Measurements from ENCODE around the gene TTF2.

The TTF2 gene

DNA sequence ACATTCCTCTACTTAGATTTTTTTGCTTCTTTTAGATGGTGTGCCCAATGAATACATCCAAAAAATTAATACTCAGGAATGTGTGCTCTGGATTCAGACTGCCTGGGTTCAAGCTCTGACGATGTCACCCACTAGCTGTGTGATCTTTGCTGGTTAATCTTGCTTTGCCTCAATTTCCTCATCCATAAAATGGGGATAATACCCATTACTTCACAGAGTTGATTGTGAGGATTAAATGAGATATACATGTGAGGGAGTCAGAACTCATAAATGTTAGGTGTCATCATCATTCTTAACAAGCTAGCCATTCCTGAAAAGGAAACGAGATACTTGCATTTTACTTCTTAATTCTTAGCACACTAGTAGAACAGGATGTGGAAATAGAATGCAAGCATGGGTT is 12.9 kb upstream of the TTF2 start:
- no peak for DNase-seq

- no peak for DNase-seq
Observed at GRCh38 chr1:117049857-117050256, 10.3 kb upstream of the TTF2 start.

DNA sequence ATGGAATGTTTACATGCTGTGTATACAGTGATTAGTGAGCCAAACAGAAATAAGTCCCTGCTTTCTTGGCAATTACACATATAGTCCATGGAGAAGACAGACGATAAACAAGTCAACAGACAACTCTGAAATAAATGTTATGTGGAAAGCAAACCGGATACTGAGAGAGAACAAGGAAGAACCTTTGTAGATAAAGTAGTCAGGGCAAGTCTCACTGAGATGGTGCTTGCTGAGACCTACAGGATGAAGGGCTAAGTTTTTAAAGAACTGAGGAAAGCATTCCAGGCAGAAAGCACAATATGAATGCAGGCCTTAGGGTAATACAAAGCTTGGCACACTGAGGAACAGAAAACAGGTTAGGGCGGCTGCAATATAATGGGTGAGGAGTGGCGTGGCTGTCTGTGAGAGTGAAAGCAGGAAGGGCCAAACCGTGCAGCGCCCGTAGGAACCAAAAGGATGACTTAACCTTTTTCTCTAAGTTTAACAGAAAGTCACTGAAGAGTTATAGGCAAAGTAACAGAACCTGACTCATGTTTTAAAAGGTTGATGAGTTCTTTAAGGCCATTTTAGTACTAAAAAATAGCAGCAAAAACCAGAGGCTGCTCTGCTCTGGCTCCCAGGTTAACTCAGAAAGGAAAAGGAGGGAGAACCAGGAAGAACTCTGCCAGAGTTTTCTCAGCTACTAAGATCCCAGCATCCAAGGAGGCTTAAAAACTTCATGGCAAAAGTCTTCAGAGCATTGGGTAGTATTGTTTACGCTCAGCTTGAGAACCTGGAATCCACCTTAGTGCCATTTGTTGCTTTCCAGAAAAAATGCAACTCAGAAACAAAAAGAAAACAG is 8.7 kb upstream of the TTF2 start:
- no peak for DNase-seq

- DNase-seq = no peak
Observed at GRCh38 chr1:117054068-117054467, 6.1 kb upstream of the TTF2 start.

- no peak for DNase-seq
Observed at GRCh38 chr1:117058810-117059209, 1.3 kb upstream of the TTF2 start.

GRCh38 chr1:117059334-117059677 is 820 bp upstream of the TTF2 start:
- peak; percentile 54 for DNase-seq

DNA sequence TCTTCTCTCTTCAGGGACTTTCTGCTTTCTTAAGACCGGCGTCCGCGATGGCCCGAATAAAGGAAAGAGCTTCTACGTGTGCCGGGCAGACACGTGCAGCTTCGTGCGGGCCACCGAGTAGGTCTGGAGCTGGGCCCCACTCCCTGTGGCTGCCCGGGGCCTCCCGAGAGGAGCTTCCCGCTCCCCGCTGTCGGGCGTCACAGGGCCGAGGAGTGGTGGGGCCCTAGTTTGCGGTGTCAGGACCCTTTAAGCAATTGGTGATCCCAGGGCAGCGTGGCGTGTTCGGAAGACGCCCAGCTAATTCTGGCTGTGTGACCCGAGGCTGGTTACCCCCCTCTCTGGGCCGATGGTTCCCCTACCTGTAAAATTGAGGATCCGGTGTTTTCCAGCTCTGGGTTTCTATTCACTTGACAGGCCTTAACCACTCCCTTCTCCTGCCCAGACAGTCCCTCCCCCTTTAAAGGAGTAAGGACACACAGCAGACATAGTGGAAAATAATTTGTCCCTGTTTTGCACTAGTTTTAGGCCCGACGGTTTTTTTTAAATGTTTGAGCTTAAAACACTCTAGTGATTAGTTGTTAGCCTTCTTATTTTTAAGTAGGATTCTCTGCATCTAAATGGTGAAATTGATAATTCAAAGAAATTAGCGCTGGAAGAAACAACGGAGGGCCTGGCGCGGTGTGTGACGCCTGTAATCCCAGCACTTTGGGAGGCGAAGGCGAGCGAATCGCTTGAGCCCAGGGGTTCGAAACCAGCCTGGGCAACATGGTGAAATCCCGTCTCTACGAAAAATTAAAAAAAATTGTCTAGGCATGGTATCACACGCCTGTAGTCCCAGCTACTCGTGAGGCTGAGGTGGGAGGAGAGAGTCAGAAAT is 553 bp downstream of the TTF2 start:
- DNase-seq = peak; percentile 10

GRCh38 chr1:117061986-117062415 is 1.9 kb downstream of the TTF2 start:
- no peak for DNase-seq

DNA sequence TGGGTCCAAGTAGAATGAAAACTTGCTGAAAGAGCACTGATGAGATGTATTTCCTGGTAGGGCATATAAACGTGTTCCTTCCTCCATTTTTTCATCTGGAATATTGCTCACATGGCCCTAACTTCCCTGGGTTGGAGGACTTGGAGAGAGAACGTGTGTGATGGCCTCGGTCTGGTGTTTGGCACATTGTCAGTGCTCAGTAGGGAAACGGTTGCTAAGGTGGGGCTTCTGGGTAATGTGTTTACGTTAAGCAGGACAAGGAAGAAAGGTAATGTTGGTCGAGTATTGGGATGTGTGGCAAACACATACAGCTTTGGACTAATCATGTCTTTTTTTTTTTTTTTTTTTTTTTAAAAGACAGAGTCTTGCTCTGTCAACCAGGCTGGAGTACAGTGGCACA is 6.2 kb downstream of the TTF2 start:
- DNase-seq = no peak

DNA sequence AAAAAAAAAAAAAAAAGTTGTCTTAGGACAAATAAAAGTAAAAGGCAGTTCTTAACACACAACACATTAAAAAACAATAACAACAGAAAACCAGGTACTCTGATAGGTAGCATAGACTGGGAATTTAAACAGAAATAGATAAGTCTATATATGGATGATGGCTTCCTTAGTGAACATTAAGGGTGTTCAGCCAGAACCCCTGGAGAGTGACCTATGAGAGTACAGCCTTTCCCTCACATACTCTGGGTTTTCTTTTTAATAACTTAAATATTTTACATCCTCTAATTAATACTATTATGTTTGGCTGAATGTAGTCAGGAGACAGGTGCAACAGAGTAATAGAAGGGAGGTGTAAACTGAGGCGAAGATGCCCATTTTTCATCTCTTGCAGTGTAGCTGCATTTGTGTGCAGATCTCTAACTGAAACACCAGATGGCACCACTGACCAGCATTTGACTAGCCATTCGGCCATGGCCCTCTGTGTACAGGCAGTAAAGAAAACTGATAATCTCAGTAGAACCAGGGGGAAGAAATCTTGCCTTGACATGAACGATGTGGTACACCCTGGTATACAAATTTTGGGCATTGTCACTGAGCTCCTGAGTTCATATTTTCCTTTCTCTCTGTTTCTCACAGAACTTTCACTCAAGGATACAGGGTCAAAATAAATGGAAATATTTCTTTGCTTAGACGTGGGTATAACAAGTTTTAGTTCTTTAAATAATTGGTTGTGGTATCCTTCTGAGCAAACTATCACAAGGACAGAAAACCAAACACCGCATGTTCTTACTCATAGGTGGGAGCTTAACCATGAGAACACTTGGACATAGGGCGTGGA is 7.6 kb downstream of the TTF2 start:
- peak; percentile 18 for DNase-seq

DNA sequence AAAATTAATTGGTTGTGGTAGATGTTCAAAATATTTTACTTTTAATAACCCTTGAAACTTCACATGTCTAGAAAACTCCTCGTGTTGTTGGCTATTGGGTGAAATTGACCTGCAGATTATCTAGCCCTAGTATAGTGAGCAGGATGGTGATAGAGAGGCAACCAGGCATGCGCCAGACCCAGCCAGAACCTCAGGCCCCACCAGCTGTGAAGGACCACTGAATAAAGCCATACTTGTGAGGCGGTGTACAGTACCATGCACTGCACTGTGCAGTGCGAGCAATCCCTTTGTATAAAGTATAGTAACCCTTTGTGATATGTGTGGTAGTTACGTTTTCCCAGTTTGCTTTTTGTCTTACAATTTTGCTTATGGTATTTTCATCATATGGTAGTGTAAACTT is 8.5 kb downstream of the TTF2 start:
- no peak for DNase-seq

GRCh38 chr1:117069220-117069844 is 9.2 kb downstream of the TTF2 start:
- DNase-seq = no peak

GRCh38 chr1:117070124-117070523 is 10.0 kb downstream of the TTF2 start:
- no peak for DNase-seq

DNA sequence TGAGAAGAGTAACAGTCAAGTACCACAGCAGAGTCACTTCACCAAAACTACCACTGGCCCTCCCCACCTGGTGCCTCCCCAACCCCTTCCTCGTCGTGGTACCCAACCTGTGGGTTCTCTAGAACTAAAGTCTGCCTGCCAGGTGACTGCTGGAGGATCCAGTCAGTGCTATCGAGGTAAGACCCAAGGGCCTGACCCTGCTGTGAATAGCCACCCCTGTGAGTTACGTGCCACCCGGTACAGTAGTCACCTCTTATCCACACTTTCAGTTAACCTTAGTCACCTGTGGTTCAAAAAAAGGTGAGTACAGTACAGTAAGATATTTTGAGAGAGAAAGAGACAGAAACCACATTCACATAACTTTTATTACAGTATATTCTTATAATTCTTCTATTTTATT is 16.5 kb downstream of the TTF2 start:
- DNase-seq = no peak

DNA sequence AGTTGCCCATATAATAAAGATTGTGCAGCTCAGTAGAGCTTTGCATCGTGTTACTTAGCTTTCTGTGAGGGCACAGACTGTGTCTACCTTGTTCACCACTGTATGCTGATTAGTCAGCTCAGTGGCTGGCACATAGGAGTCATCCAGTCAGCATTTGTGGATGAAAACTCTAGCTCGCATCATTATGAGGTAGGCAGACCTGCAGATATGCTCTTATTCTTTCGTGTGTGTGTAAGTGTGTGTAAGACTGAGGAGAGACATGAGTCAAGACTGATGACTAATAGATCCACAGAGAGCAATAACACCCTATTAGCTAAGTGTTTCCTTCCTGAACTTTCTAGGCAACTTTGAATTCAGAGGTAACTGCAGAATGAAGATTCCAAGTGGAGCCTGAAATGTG is 17.1 kb downstream of the TTF2 start:
- DNase-seq = no peak

- no peak for DNase-seq
Observed at GRCh38 chr1:117079737-117080136, 19.6 kb downstream of the TTF2 start.

- no peak for DNase-seq
Observed at GRCh38 chr1:117084231-117084630, 24.1 kb downstream of the TTF2 start.

DNA sequence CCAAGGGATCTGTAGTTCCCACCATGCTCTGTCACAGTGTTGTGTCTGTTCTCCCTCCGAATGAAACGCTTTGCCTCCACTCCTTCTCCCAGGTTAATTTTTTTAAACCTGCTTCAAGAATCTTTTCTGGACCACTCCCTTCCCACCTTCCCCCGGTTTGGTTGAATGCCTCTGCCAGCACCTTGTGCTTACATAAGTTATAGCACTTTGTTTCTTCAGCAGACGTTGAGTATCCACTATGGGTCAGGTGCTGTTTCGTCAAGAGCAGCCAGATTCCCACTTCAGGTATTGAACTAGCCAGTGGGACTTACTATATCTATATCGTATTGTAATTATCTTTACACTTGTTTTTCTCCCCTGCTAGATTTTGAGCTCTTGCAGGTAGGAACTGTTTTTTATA is 27.6 kb downstream of the TTF2 start:
- no peak for DNase-seq

DNA sequence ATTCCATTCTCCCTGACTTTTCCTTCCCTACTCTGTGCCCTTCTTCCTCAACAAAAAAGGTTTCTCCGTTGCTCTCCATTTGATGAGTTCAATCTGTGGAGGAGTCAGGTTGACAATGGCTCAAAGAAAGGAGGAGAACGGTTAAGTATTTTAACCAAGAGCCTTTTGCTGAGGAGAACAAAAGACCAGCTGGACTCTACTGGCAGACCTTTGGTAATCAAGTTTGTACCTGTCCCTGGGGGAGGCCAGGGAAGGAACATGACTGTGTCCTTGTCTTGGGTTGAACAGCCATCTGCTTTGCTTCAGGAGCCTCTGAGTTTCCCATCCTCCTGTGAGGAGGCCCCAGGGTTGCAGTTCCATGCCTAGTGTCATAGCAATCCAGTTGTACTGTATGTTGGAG is 29.9 kb downstream of the TTF2 start:
- no peak for DNase-seq

DNA sequence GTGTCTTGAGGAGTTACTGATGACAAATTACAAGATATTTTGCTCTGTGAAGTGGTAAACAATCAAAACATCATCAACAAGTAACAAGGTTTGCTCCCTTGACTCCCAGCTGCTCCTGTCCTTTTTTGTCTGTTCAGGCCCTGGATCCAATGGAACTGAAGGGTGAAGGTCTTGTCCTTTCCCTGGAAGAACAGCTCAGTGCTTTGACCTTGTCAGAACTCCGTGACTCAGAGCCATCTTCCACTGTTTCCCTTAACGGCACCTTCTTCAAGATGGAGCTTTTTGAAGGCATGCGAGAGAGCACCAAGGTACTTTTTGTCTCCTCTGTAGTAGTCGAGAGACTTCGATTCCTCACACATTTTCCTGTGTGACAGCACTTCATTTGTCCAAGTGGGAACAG is 32.5 kb downstream of the TTF2 start:
- no peak for DNase-seq

GRCh38 chr1:117093091-117093534 is 33.0 kb downstream of the TTF2 start:
- no peak for DNase-seq

DNA sequence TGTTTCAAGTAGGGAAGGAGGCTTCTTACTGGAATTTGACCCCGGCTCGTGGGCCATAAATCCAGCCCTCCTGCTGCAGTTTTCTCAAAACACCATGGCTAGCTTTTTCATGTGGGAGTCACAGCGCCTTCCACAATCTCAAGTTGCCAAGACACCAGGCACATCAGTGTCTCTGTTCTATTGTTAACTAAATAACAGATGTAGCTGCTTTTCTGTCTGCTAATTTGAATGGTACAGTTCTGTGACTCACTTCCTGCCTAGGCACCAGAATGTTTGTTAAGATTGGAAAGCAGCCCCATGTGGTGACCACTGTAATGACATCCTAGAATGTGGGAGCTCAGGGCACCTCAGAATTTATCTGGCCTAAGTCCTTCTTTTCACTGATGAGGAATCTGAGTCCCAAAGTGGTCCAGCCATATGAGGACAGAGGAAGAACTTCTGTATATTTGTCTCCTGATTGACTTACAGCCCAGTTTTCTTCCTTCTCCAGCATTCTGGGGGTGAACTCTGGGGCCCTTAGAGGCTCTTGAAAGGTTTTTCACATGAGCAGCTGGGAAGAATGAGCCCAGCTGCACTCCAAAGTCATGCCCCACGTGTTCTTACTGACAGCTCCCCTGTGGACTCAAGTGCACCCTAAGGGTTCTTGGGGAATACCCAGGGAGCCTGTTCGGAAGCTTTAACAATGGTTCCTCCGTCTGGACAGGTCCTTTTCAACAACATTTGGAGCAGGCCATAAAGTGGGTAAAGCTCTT is 33.9 kb downstream of the TTF2 start:
- DNase-seq = no peak
